ENCODE results near the gene RASL12.

- TF ChIP-seq CTCF (conservative IDR thresholded peaks at IDR 0.05 in 1 of 2, IDR thresholded peaks at IDR 0.05 in 1 of 2; ENCODE audit: low read depth in 1 of 2, low read length in 2 of 2) = no peak
- TF ChIP-seq EZH2 (IDR thresholded peaks at IDR 0.05; ENCODE audit: low read length, missing control alignments) = no peak
Measured at GRCh38 chr15:65062061-65062460, 5.7 kb downstream of the RASL12 start.

Measured in fibroblast of lung (primary cell).